Keratinocyte (primary cell): ENCODE data around the gene PAMR1. TPM values are rescaled to one million over a fixed set of nuclear protein-coding genes. Genes with fewer than 3 reads are reported as not detected.

Source experiments
- DNase-seq: peaks from one replicate; pipeline ENCODE4 v3.0.0-alpha.2; 2011; ENCODE audit warnings: low read depth, missing footprints, low spot score
- FAIRE-seq: peaks from 2 replicates; lab custom pipeline; 2011; peaks lifted over from hg19 to GRCh38; lab: Jason Lieb, UNC
- H2AFZ ChIP-seq: 2 replicates; pipeline ENCODE4 v1.6.0; 2012; ENCODE audit warnings: low read length, control low read depth, inconsistent platforms; ENCODE audit not compliant: control insufficient read depth
- H3K27ac ChIP-seq: 2 replicates; pipeline ENCODE4 v1.5.1; 2011; ENCODE audit warnings: low read length; ENCODE audit not compliant: control insufficient read depth, insufficient read depth
- H3K27me3 ChIP-seq: 3 replicates; pipeline ENCODE4 v1.6.0; 2011; ENCODE audit warnings: low read length; ENCODE audit not compliant: control insufficient read depth, insufficient read depth; ENCODE audit errors: extremely low read depth
- H3K36me3 ChIP-seq, 2 experiments: 2 replicates in 1 of 2; 3 replicates in 1 of 2; pipeline ENCODE4 v1.5.1; 2011; ENCODE audit warnings: low read length in 2 of 2, mild to moderate bottlenecking in 1 of 2; ENCODE audit not compliant: control insufficient read depth in 2 of 2, insufficient read depth in 2 of 2; ENCODE audit errors: extremely low read depth in 1 of 2
- H3K4me1 ChIP-seq: 3 replicates; pipeline ENCODE4 v1.5.1; 2011; ENCODE audit warnings: low read length; ENCODE audit not compliant: control insufficient read depth, insufficient read depth; ENCODE audit errors: extremely low read depth
- H3K4me2 ChIP-seq: 3 replicates; pipeline ENCODE4 v1.6.0; 2011; ENCODE audit warnings: low read depth, low read length; ENCODE audit not compliant: control insufficient read depth, insufficient read depth; ENCODE audit errors: extremely low read depth
- H3K4me3 ChIP-seq, 3 experiments: fragments of 200-600 bp in 1 of 3; sonication (generic) in 1 of 3; 2 replicates in 2 of 3; 3 replicates in 1 of 3; pipeline ENCODE4 v1.5.1; 2011 to 2016; ENCODE audit warnings: low read length in 3 of 3, mild to moderate bottlenecking in 3 of 3, control low read depth in 2 of 3, inconsistent platforms in 1 of 3, low read depth in 1 of 3, mixed read lengths in 1 of 3, mixed run types in 1 of 3, moderate library complexity in 1 of 3; ENCODE audit not compliant: control insufficient read depth in 2 of 3, insufficient read depth in 2 of 3; ENCODE audit errors: extremely low read depth in 1 of 3
- H3K79me2 ChIP-seq: 2 replicates; pipeline ENCODE4 v1.6.0; 2012; ENCODE audit warnings: low read length; ENCODE audit not compliant: control insufficient read depth, insufficient read depth
- H3K9ac ChIP-seq: 3 replicates; pipeline ENCODE4 v1.6.0; 2011; ENCODE audit warnings: low read length; ENCODE audit not compliant: control insufficient read depth, insufficient read depth; ENCODE audit errors: extremely low read depth
- H3K9me1 ChIP-seq: 3 replicates; pipeline ENCODE4 v1.6.0; 2011; ENCODE audit warnings: low read length; ENCODE audit not compliant: control insufficient read depth, insufficient read depth; ENCODE audit errors: extremely low read depth
- H3K9me3 ChIP-seq: 2 replicates; pipeline ENCODE4 v1.5.1; 2012; ENCODE audit warnings: low read depth, low read length; ENCODE audit not compliant: control insufficient read depth
- H4K20me1 ChIP-seq: 3 replicates; pipeline ENCODE4 v1.6.0; 2011; ENCODE audit warnings: low read length; ENCODE audit not compliant: control insufficient read depth, insufficient read depth; ENCODE audit errors: extremely low read depth
- EZH2 ChIP-seq: IDR thresholded peaks from one replicate; pipeline ENCODE4 v1.6.1; 2012; ENCODE audit warnings: inconsistent platforms, mild to moderate bottlenecking, low read length, moderate library complexity
- dilution Hi-C: fragments of 300-500 bp; cut with MboI; formaldehyde crosslinking; loops from one replicate; pipeline ENCODE4 v1.7.0; 2020; ENCODE audit warnings: low sequenced_read_pairs; ENCODE audit not compliant: extremely low pct_ligation_motif_present
- polyA plus RNA-seq, 5 experiments: library from polyadenylated mRNA; depleted of rRNA in 3 of 5; stranded (reverse) in 3 of 5; stranded (forward) in 1 of 5; unstranded in 1 of 5; fragments of >200 nt; gene quantifications; 1 replicate in 1 of 5; 2 replicates in 3 of 5; 3 replicates in 1 of 5; pipeline versions ENCODE4 v1.2.1 to v1.2.3, GENCODE V29; 2011 to 2012; ENCODE audit warnings: missing spikeins in 2 of 5, low read depth in 1 of 5, low replicate concordance in 1 of 5
- TF ChIP-seq, protein P1 (sequence below), 3 experiments: IDR thresholded peaks in 1 of 3; conservative IDR thresholded peaks in 1 of 3; optimal IDR thresholded peaks in 1 of 3; 2 replicates in 2 of 3; 3 replicates in 1 of 3; pipeline versions ENCODE3 to v1.5.1; 2011; ENCODE audit warnings: low read length in 3 of 3, mild to moderate bottlenecking in 3 of 3, moderate library complexity in 2 of 3, control low read depth in 1 of 3, inconsistent platforms in 1 of 3; ENCODE audit not compliant: insufficient read depth in 2 of 3; ENCODE audit errors: extremely low read depth in 1 of 3

The PAMR1 gene
- polyA plus RNA-seq, 1 donor (not counting 4 experiments of a cell fraction or from before 2014, with no cell fraction given) = 4.1 TPM

GRCh38 chr11:35539781-35540281 lies 14.4 kb upstream of the PAMR1 start:
- Histone ChIP-seq H3K4me3 (no peak overlapping the region), H3K9me1 (no peaks in the 10 kb centered on the region), H3K36me3 (no peaks in the 10 kb centered on the region), H3K27me3 (no peaks in the 10 kb centered on the region), H4K20me1 (no peaks in the 10 kb centered on the region), H3K27ac (peak overlapping the region; percentile 7), H3K79me2 (no peaks in the 10 kb centered on the region), H3K9ac (no peak overlapping the region), H3K4me1 (peaks cover 18% of the 10 kb centered on the region), H3K9me3 (no peaks in the 10 kb centered on the region), H2AFZ (no peak overlapping the region), H3K4me2 (no peak overlapping the region)
- dilution Hi-C loops = no loop called here
- FAIRE-seq (peak; percentile 68), DNase-seq (no peak)
- TF ChIP-seq, protein P1, sequence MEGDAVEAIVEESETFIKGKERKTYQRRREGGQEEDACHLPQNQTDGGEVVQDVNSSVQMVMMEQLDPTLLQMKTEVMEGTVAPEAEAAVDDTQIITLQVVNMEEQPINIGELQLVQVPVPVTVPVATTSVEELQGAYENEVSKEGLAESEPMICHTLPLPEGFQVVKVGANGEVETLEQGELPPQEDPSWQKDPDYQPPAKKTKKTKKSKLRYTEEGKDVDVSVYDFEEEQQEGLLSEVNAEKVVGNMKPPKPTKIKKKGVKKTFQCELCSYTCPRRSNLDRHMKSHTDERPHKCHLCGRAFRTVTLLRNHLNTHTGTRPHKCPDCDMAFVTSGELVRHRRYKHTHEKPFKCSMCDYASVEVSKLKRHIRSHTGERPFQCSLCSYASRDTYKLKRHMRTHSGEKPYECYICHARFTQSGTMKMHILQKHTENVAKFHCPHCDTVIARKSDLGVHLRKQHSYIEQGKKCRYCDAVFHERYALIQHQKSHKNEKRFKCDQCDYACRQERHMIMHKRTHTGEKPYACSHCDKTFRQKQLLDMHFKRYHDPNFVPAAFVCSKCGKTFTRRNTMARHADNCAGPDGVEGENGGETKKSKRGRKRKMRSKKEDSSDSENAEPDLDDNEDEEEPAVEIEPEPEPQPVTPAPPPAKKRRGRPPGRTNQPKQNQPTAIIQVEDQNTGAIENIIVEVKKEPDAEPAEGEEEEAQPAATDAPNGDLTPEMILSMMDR (optimal IDR thresholded peaks at IDR 0.05 in 1 of 3, IDR thresholded peaks at IDR 0.05 in 1 of 3, conservative IDR thresholded peaks at IDR 0.05 in 1 of 3; ENCODE audit: extremely low read depth in 1 of 3, insufficient read depth in 2 of 3, low read length in 3 of 3) = no peak

- TF ChIP-seq EZH2 = no peak
- TF ChIP-seq, protein P1 (optimal IDR thresholded peaks at IDR 0.05 in 1 of 3, IDR thresholded peaks at IDR 0.05 in 1 of 3, conservative IDR thresholded peaks at IDR 0.05 in 1 of 3; ENCODE audit: extremely low read depth in 1 of 3, insufficient read depth in 2 of 3, low read length in 3 of 3) = no peak
- FAIRE-seq (no peak), DNase-seq (no peak)
- H3K79me2 ChIP-seq = no peaks in the 10 kb centered on the region
- no peaks in the 10 kb centered on the region for H3K27me3 ChIP-seq
- no peaks in the 10 kb centered on the region for H4K20me1 ChIP-seq
- H3K9me3 ChIP-seq = no peaks in the 10 kb centered on the region
- H3K9me1 ChIP-seq = no peaks in the 10 kb centered on the region
- peaks cover 18% of the 10 kb centered on the region for H3K4me1 ChIP-seq
- no peak overlapping the region for H3K4me2 ChIP-seq
- no peak overlapping the region for H3K27ac ChIP-seq
- dilution Hi-C loops = no loop called here
- no peaks in the 10 kb centered on the region for H3K36me3 ChIP-seq
- H2AFZ ChIP-seq = no peak overlapping the region
- H3K4me3 ChIP-seq = no peak overlapping the region
- H3K9ac ChIP-seq = no peak overlapping the region
Measured at GRCh38 chr11:35539256-35539655, 13.8 kb upstream of the PAMR1 start.
